Kidney epithelial cell (primary cell): ENCODE measurements around the gene MAP3K9. TPM values are rescaled to one million over a fixed set of nuclear protein-coding genes. Genes with fewer than 3 reads are reported as not detected.

Experiments used
- DNase-seq: peaks from one replicate; pipeline ENCODE4 v3.0.0-alpha.2; 2010; ENCODE audit warnings: low read depth
- H3K27me3 ChIP-seq: 2 replicates; pipeline ENCODE4 v1.6.0; 2011; ENCODE audit warnings: low read length; ENCODE audit not compliant: control insufficient read depth, insufficient read depth
- H3K36me3 ChIP-seq: 2 replicates; pipeline ENCODE4 v1.5.1; 2011; ENCODE audit warnings: low read length; ENCODE audit not compliant: control insufficient read depth, insufficient read depth
- H3K4me3 ChIP-seq: 2 replicates; pipeline ENCODE4 v1.5.1; 2011; ENCODE audit warnings: low read depth, mild to moderate bottlenecking, control low read depth, low read length
- total RNA-seq: library from RNA; depleted of rRNA; stranded (reverse); fragments of >200 nt; gene quantifications from 2 replicates; pipeline ENCODE4 v1.2.3, GENCODE V29; 2015
- TF ChIP-seq, protein P1 (sequence below): IDR thresholded peaks from 2 replicates; pipeline ENCODE4 v1.5.1; 2011; ENCODE audit warnings: mild to moderate bottlenecking, moderate library complexity, low read length, control low read depth, inconsistent platforms; ENCODE audit not compliant: insufficient read depth, poor library complexity, severe bottlenecking

Gene MAP3K9
- total RNA-seq, 1 donor from 2014 or later: 10.4 TPM

DNA sequence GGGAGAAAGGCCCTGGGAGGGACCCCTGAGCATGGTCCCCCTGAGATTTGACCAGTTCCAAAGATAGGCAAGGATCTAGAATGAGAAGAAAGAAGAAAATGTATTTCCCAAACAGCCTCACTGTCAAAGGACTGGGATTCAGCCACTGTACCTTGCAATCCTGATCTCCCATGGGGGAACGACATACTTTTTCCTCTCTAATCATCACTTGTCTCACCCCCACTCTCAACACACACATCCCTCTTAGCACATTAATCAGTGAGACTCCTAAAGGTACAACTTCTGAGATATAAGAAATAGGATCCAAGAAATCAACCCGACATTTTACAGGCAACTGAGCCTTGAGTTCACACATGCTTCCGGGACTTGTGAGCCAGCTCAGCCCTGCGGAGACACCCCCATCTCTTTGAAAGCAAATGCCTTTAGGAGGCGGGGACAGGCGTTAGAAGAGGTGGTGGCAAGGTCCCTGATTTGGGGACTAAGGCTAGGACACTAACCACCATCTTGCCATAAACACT, 1.4 kb downstream of the MAP3K9 start:
- Histone ChIP-seq H3K4me3 (peak overlapping the region; percentile 90), H3K27me3 (no peaks in the 10 kb centered on the region), H3K36me3 (no peaks in the 10 kb centered on the region)
- TF ChIP-seq, protein P1, sequence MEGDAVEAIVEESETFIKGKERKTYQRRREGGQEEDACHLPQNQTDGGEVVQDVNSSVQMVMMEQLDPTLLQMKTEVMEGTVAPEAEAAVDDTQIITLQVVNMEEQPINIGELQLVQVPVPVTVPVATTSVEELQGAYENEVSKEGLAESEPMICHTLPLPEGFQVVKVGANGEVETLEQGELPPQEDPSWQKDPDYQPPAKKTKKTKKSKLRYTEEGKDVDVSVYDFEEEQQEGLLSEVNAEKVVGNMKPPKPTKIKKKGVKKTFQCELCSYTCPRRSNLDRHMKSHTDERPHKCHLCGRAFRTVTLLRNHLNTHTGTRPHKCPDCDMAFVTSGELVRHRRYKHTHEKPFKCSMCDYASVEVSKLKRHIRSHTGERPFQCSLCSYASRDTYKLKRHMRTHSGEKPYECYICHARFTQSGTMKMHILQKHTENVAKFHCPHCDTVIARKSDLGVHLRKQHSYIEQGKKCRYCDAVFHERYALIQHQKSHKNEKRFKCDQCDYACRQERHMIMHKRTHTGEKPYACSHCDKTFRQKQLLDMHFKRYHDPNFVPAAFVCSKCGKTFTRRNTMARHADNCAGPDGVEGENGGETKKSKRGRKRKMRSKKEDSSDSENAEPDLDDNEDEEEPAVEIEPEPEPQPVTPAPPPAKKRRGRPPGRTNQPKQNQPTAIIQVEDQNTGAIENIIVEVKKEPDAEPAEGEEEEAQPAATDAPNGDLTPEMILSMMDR: no peak
- DNase-seq: no peak

DNA sequence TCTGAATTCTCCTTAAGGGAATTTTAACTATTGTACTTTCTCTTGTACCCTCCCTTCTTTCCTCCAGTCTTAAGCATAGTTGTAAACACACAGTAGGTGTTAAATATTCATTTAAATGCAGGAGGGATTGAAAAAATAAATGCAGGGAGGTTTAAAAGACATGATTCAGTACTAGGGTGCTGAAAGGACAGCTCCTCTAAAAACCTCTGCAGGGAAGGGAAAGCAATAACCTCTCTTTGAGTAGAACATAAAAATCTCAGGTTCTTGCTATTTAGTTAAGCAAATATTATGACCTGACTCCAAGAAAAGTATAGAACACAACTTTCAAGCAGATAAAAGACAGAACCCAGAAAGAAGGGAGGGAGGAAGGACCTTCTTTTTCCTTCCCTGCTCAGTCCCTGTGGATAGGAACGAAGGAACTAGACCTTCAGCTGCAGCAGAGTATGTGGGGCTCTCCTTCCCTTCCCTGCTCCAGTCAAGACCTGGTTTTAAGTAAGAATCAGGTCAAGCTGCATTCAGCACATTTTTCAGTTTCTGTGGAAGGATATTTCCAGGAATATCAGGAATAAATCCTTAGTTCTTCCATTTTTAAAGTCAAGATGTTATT, 4.7 kb downstream of the MAP3K9 start:
- H3K36me3 ChIP-seq: peaks cover 4% of the 10 kb centered on the region
- H3K27me3 ChIP-seq: no peaks in the 10 kb centered on the region
- DNase-seq: no peak
- TF ChIP-seq, protein P1: no peak
- H3K4me3 ChIP-seq: no peak overlapping the region

DNA sequence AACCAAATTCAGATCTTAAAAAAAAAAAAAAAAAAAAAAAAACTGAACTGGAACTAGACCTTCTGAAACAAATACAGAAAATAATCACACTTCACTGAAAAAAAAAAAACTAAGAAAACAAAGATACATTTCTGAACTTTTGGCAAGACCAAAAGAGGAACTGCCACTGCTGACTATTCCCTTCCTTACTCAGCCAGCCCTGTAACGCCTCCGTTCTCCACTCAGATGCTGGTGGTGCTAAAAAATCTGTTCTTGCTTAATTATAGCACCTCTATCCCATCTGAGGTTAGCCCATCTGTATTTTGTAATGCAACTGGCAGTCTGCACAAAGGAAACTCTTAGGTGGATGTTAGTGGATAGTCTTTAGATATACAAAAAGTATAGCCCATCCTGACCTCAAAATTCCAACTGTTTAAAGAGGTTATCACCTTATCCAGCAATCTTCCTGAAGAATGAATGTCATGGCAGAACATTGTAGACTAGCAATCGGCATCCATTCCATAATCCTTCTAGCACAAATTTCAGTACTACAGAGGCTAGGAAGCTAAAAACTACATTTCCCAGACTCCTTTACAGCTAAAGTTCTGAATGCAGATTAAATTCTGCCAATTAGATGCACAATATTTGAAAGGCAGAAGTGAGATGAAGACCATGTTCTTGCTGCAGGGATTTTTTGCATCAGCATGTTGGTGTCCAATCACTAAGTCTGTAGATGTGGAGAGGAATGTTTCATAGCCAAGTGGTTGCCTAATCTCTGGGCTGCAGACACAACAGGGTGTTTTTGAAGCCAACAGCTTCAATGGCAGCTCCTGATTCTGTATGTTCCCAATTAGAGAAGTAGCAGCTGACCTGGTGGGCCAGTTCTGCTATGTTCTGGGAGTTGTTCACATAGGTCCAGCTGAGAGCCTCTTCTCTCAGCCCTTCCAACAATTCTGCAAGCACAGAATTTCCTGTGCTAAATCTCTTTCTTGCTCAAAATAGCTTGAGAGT, 5.7 kb downstream of the MAP3K9 start:
- peaks cover 4% of the 10 kb centered on the region for H3K36me3 ChIP-seq
- no peak for DNase-seq
- TF ChIP-seq, protein P1: no peak
- H3K27me3 ChIP-seq: no peaks in the 10 kb centered on the region
- no peak overlapping the region for H3K4me3 ChIP-seq

DNA sequence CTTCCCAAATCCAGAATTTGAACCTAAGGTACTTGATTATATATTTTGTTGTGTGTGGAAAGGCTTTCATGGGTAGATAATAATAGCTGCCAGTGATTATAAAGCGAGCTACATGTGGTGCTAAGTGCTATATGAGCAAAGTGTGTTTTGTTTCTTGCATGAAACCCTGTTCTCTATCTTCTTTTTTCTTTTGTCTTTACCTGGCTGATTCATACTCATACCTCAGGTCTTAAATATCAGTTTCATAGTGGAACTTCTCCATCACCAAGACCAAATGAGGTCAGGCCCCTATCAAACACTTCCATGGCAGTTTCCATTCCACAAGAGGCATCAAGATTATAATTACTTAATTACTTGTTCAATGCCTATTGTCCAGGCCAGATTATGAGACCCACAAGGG, 6.9 kb downstream of the MAP3K9 start:
- Histone ChIP-seq H3K4me3 (no peak overlapping the region), H3K27me3 (no peaks in the 10 kb centered on the region), H3K36me3 (peaks cover 4% of the 10 kb centered on the region)
- no peak for DNase-seq
- TF ChIP-seq, protein P1: no peak

DNA sequence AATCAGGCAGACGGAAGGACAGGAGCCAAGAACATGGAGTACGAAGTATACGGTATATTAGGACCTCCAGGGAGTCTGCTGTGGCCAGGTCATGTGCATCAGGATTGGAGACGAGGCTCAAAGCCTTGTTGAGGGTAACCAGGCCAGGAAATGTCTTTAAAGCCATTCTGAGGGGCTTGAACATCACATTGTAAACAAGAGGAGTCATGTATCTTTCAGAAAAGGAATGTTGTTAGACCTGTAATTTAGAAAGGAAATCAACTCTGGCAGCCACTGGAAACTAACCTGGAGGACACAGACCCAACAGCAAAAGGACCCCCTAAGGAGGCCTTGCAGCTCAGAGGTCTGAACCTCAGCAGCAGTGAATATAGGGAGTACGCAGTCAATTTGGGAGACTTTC, 7.5 kb downstream of the MAP3K9 start:
- DNase-seq: no peak
- Histone ChIP-seq H3K27me3 (no peaks in the 10 kb centered on the region), H3K36me3 (peaks cover 4% of the 10 kb centered on the region), H3K4me3 (no peak overlapping the region)
- TF ChIP-seq, protein P1: no peak
